ENCODE results near the gene KIRREL3.

DNA sequence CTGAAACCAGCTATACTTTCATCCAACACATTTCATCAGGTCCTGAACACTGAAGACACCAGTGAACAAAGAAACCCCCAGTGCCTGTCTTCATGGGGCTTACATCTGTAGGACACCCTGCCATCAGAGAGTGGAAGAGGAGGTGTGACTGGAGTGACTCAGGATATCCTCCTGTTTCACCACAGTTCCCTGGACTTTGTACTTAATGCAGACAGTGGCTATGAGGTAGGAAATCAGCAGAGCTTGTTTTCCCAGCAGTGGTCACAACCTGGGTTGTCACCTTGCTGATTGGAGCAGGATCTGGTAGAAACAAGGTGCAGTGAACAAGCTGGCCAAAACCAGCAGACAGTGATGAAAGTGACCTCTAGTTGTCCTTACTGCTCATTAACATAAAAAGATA is 128.8 kb downstream of the KIRREL3 start:
- TF ChIP-seq CTCF (conservative IDR thresholded peaks at IDR 0.05) (no peak), ZFX (IDR thresholded peaks at IDR 0.05) (no peak)
